Thyroid gland (tissue), 4 donors: Measurements from ENCODE around the gene ARHGAP8. TPM values are rescaled to one million over a fixed set of nuclear protein-coding genes. Genes with fewer than 3 reads are reported as not detected.
"Not testable (repeated sequence)": the region's sequence is repeated elsewhere in the genome, so short reads cannot be mapped to it uniquely, and the experiment has no call there.

Experiments used
- DNase-seq, 2 donors: peaks; one replicate each; pipeline ENCODE4 v3.0.0-alpha.2; 2019
- H3K27ac ChIP-seq, 3 donors: fragments of 200-600 bp; sonication (generic); 1 replicate in 2 of 3; 2 replicates in 1 of 3; pipeline ENCODE4 v1.5.1; 2016 to 2019; ENCODE audit warnings: mild to moderate bottlenecking in 1 of 3, moderate library complexity in 1 of 3
- H3K27me3 ChIP-seq: fragments of 200-600 bp; sonication (generic); one replicate; pipeline ENCODE4 v1.5.1; 2019
- H3K36me3 ChIP-seq, 2 donors: fragments of 200-600 bp; sonication (generic); one replicate each; pipeline ENCODE4 v1.5.1; 2016 to 2019
- H3K4me1 ChIP-seq, 2 donors: fragments of 200-600 bp; sonication (generic); one replicate each; pipeline ENCODE4 v1.5.1; 2017 to 2019
- H3K4me3 ChIP-seq, 3 donors: fragments of 200-600 bp; sonication (generic); replicated peaks in 1 of 3; 1 replicate in 2 of 3; 2 replicates in 1 of 3; pipeline ENCODE4 v1.5.1; 2016; ENCODE audit warnings: mild to moderate bottlenecking in 1 of 3
- H3K9me3 ChIP-seq: fragments of 200-600 bp; sonication (generic); one replicate; pipeline ENCODE4 v1.5.1; 2017
- CTCF ChIP-seq, 6 experiments: fragments of 200-600 bp in 3 of 6; fragments of 450-650 bp in 3 of 6; sonication (generic) in 3 of 6; IDR thresholded peaks; one replicate each; pipeline ENCODE4 v1.5.1; 2016 to 2019; ENCODE audit warnings: antibody characterized with exemption in 6 of 6, mild to moderate bottlenecking in 2 of 6, inconsistent platforms in 1 of 6, moderate library complexity in 1 of 6
- POLR2A ChIP-seq, 2 donors: fragments of 450-650 bp; IDR thresholded peaks; one replicate each; pipeline ENCODE4 v1.6.1; 2017; ENCODE audit warnings: antibody characterized with exemption in 2 of 2, mild to moderate bottlenecking in 2 of 2, moderate library complexity in 1 of 2
- WGBS, 2 donors: methylation state at CpG; one replicate each; pipeline ENCODE4 v1.1.5; 2017; 5-methylcytosine and 5-hydroxymethylcytosine counted together
- intact Hi-C: fragments of 100-400 bp; cut with DNase I; formaldehyde crosslinking; loops from one replicate; pipeline ENCODE4 v1.15.1; 2023
- total RNA-seq, 4 donors: library from RNA; depleted of rRNA; stranded (reverse); fragments of >200 nt; gene quantifications; one replicate each; pipeline ENCODE4 v1.2.3, GENCODE V29; 2016

ARHGAP8 gene
- total RNA-seq, 4 donors from 2014 or later, result 24.8 to 44.3 (median 28.0) TPM

GRCh38 chr22:44894782-44895181, 142.4 kb downstream of the ARHGAP8 start:
- no peak for TF ChIP-seq POLR2A (IDR thresholded peaks at IDR 0.05)
- TF ChIP-seq CTCF (IDR thresholded peaks at IDR 0.05), result no peak
- DNase-seq, result no peak
- no peaks in the 10 kb centered on the region for H3K9me3 ChIP-seq
- H3K4me3 ChIP-seq, result no peak overlapping the region
- no peaks in the 10 kb centered on the region for H3K36me3 ChIP-seq
- 88 to 94% methylated on average over 7 to 14 of the region's 14 CpGs for WGBS, 2 donors
- no peak overlapping the region for H3K27ac ChIP-seq
- intact Hi-C loops, result no loop called here
- no peaks in the 10 kb centered on the region for H3K27me3 ChIP-seq
- H3K4me1 ChIP-seq, result no peaks in the 10 kb centered on the region

GRCh38 chr22:44895296-44896055, 143.1 kb downstream of the ARHGAP8 start:
- intact Hi-C loops, result no loop called here
- no peaks in the 10 kb centered on the region for H3K27me3 ChIP-seq
- no peak overlapping the region for H3K27ac ChIP-seq
- TF ChIP-seq CTCF (IDR thresholded peaks at IDR 0.05), result no peak
- no peak for TF ChIP-seq POLR2A (IDR thresholded peaks at IDR 0.05)
- H3K4me1 ChIP-seq, result no peaks in the 10 kb centered on the region
- no peak overlapping the region for H3K4me3 ChIP-seq
- no peaks in the 10 kb centered on the region for H3K9me3 ChIP-seq
- H3K36me3 ChIP-seq, result no peaks in the 10 kb centered on the region
- WGBS, 2 donors, result 91 to 92% methylated on average over 21 to 23 of the region's 23 CpGs
- DNase-seq, result no peak

- WGBS, 2 donors, result 92 to 94% methylated on average over 6 of the region's 6 CpGs
These were observed 145.9 kb downstream of the ARHGAP8 start for GRCh38 chr22:44898236-44898635.

GRCh38 chr22:44901301-44901700, 148.9 kb downstream of the ARHGAP8 start:
- 95 to 96% methylated on average over 2 of the region's 2 CpGs for WGBS, 2 donors
- no peak overlapping the region for H3K27ac ChIP-seq
- H3K36me3 ChIP-seq, result no peaks in the 10 kb centered on the region
- H3K4me1 ChIP-seq, result no peaks in the 10 kb centered on the region
- no peaks in the 10 kb centered on the region for H3K9me3 ChIP-seq
- intact Hi-C loops, result no loop called here
- TF ChIP-seq POLR2A (IDR thresholded peaks at IDR 0.05), result no peak
- no peak for TF ChIP-seq CTCF (IDR thresholded peaks at IDR 0.05)
- no peak for DNase-seq
- H3K27me3 ChIP-seq, result no peaks in the 10 kb centered on the region
- no peak overlapping the region for H3K4me3 ChIP-seq

More at GRCh38 chr22:44898236-44898635, 145.9 kb downstream of the ARHGAP8 start:
- intact Hi-C loops, result no loop called here
- Histone ChIP-seq H3K9me3 (no peaks in the 10 kb centered on the region), H3K4me1 (no peaks in the 10 kb centered on the region), H3K4me3 (no peak overlapping the region), H3K27ac (no peak overlapping the region), H3K27me3 (no peaks in the 10 kb centered on the region), H3K36me3 (no peaks in the 10 kb centered on the region)
- TF ChIP-seq POLR2A (IDR thresholded peaks at IDR 0.05), result no peak
- TF ChIP-seq CTCF (IDR thresholded peaks at IDR 0.05), result no peak
- DNase-seq, result no peak

- H3K9me3 ChIP-seq, H3K27me3 ChIP-seq, DNase-seq, H3K4me3 ChIP-seq, H3K27ac ChIP-seq, H3K4me1 ChIP-seq, intact Hi-C loops, H3K36me3 ChIP-seq: not testable (repeated sequence)
- 40% methylated on average over 1 of the region's 2 CpGs; no CpG with 5 or more reads in 1 of the 2 donors for WGBS, 2 donors
These were observed 150.8 kb downstream of the ARHGAP8 start for GRCh38 chr22:44903164-44903563.

- H3K27ac ChIP-seq, DNase-seq, H3K4me1 ChIP-seq, intact Hi-C loops, H3K4me3 ChIP-seq, H3K27me3 ChIP-seq, H3K36me3 ChIP-seq, H3K9me3 ChIP-seq: not testable (repeated sequence)
- WGBS, 2 donors, result 44 to 74% methylated on average over 3 to 5 of the region's 5 CpGs
These were observed 152.2 kb downstream of the ARHGAP8 start for GRCh38 chr22:44904492-44905152.
